NCI-H460 (cell line): ENCODE data around the gene C1QTNF8. TPM values are rescaled to one million over a fixed set of nuclear protein-coding genes. Genes with fewer than 3 reads are reported as not detected.

Experiments
- DNase-seq: peaks from one replicate; pipeline ENCODE4 v3.0.0-alpha.2; 2016; ENCODE audit warnings: low read depth; ENCODE audit errors: extremely low read depth
- total RNA-seq: library from RNA; depleted of rRNA; stranded (reverse); fragments of >200 nt; shearing (Covaris generic); gene quantifications from 2 replicates; pipeline ENCODE4 v1.2.3, GENCODE V29; 2014

Gene C1QTNF8
- total RNA-seq, 1 experiment from 2014 or later, result not detected

GRCh38 chr16:1066584-1067172, 29.4 kb downstream of the C1QTNF8 start:
- DNase-seq, result no peak

GRCh38 chr16:1065469-1066128, 30.4 kb downstream of the C1QTNF8 start:
- no peak for DNase-seq

GRCh38 chr16:1063728-1064127, 32.3 kb downstream of the C1QTNF8 start:
- DNase-seq, result no peak

GRCh38 chr16:1062895-1063294, 33.1 kb downstream of the C1QTNF8 start:
- no peak for DNase-seq

- no peak for DNase-seq
Measured at GRCh38 chr16:1061769-1062505, 34.1 kb downstream of the C1QTNF8 start.

DNA sequence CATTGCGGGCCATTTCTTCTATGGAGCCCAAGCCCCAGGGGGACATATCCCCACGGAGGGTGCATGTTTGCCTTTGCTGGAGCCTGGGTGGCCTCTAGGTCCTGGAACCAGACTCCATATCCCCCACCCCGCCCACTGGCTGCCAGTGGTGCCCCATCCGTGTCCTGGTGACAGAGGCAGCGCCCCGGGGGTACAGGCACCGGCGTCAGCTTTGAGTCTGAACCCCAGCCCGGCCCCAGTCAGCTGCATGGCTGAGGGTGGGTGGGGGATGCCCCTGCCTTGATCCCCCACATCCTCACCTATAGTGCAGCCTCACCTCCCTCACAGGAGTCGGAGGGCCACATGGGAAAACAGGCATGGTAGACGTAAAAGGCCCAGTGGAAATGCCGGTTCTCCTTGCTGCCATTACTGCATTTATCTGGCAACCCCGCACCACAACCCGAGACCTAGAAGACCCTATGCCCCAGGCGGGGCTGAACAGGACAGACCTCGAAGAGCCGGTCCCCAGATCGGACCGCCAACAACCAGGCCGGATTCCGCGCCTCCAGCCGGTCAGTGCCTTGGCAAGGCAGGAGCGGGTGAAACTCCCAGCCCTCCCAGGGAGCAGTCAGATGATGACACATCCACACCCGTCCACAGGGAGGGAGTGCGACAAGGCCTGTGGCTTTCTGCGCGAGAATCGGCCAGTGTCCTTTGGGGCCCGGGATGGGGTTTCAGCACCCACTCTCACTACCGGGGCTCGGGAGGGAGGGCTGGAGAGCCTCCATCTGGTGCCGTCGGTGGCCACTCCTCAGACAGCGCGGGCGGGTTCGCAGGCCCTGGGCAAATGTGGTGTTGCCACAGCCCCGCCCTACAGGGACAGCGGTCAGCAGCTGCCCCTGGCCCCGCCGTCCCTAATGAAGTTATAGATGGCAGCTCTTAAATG, 35.4 kb downstream of the C1QTNF8 start:
- no peak for DNase-seq

DNA sequence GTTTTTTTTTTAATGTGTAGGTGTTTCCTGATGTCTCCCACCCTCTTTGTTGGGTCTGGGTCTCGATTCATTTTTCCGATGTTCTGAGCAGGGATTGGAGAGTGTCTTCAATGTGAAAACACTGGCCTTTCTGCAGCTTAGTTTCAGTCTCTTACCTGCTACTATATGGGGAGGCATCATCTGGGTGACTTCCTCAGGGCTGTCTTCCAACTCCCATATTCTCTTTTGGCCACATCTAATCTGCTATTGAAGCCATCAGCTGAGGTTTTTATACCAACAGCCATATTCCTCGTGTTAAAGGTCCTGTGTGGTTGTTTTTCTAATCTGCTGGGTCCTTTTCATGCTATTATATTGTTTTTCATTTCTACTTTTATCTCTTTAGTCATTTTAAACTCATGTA, 36.7 kb downstream of the C1QTNF8 start:
- no peak for DNase-seq

DNA sequence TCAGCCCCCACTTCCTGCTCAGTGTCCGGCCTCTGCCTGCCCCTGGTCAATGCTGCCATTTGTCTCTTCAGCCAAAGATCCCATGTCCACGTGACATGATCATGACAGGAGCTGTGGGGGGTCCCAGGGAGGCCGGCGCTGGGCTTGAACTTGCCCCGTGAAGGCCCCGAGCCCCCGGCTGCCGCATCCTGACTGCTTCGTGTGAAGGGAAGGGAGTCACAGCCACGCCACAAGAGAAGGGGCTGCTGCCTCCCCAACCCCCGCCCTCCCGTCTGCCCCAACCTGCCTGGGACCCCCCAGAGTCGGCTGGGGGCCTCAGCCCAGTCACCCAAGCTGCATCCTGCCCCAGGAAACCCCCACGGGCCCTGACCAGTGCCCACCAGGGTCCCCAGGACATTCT, 37.8 kb downstream of the C1QTNF8 start:
- no peak for DNase-seq

DNA sequence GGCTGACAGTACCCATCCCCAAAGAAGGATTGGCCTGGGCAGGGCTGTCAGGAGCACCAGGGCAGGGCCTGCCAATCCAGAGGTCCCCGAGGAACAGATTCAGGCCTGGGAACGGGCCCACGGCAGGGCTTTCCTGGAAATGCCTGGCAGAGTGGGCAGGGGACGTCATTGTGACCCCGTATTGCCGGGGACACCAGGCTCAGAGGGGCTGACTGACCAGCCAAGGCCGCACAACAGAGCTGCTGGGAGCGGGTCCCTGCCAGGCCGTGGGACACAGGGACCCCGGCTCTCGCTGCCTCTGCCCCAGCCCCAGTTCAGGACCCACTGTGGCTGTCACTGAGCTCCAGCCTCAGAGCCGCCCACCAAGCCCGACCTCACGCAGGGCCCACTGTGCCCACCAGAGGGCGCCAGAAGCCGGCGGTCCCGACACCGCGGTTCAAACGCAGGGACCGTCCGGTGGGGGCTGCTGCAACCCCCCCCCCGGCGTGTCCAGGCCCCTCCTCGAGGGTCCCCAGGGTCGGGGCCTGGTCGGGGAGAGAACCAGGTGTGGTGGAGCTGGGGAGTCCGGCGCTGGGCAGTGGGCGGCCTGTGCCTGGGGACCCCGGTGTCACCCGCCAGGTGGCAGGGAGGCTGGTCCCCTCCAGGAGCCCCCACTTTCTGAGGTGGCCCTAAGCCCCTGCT, 38.7 kb downstream of the C1QTNF8 start:
- peak; percentile 42 for DNase-seq

DNA sequence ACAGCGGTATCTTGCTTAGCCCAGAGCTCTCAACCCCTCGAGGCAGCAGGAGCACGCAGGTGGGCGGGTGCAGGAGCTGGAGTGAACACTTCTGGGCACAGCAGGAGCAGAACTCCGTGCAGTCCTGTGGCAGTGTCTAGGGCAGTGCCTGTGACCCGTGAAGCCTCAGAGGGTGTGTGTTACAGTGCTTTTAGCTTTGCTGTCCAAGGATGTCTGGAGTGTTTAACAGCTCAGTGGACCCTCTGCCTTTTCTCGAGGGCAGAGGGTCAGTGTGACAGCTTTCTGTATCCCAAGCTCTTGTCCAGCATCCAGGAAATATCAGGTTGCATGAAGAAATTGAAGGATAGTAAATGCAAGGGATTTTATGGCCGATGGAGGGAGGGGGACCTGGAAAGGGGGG, 39.8 kb downstream of the C1QTNF8 start:
- no peak for DNase-seq

GRCh38 chr16:1055557-1055924, 40.5 kb downstream of the C1QTNF8 start:
- DNase-seq, result no peak

- DNase-seq, result peak; percentile 61
Measured at GRCh38 chr16:1054660-1055556, 41.1 kb downstream of the C1QTNF8 start.

GRCh38 chr16:1053700-1054368, 42.2 kb downstream of the C1QTNF8 start:
- DNase-seq, result no peak

DNA sequence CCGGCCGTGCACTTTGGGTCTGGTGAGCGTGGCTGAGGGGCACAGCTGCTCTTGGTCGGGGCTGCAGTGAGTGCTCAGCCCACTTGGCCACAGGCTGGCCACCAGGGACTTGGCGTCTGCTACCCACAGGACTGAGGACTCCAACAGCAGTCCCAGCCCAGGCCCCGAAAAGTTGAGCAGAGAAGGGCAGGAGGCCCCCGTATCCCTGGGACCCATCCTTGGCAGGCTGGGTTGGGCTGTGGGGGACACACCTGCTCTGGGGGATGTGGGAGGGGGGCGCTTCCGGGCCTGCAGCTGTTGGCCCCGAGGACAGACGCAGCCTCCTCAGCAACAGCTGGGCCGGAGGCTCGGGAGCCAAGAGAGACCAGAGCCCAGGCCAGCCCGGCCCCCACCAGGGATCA, 42.9 kb downstream of the C1QTNF8 start:
- no peak for DNase-seq

DNA sequence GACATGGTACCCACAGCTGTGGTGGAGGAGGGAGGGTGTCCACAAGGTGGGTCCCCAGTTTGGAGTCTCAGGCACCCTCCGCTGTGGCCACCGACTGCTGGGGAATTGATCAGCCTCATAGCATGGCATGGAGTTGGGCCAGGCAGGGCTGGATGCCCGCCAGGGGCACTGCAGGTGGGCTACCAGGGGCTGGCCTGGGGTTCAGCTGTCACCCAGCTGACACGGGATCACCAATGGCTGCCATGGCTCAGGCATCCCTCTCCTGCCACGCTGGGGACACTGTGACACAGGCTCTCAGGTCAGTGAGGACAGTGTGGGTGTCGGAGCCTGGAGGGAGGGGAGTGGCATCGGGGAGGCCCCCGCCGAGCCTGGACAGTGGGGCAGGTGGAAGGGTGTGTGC, 43.3 kb downstream of the C1QTNF8 start:
- DNase-seq, result no peak

DNA sequence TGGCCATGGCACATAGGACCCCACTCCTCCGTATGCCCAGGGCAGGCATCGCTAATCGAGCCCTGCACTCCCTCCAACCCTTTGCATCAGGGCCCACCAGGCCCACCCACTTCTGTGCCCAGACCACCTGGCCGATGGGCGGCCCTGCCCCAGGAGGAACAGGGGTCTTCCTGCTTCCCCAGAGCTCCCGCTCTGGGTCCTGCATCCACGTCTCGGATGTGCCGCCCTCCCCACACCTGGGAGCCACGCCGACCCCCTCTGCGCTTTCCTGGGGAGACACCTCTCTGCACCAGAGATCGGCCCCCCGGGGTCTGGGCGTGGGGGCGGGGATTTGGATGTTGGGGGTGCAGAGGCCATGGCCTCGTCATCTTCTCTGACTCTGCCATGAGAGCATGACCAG, 44.6 kb downstream of the C1QTNF8 start:
- no peak for DNase-seq

- no peak for DNase-seq
Measured at GRCh38 chr16:1050921-1051320, 45.1 kb downstream of the C1QTNF8 start.

DNA sequence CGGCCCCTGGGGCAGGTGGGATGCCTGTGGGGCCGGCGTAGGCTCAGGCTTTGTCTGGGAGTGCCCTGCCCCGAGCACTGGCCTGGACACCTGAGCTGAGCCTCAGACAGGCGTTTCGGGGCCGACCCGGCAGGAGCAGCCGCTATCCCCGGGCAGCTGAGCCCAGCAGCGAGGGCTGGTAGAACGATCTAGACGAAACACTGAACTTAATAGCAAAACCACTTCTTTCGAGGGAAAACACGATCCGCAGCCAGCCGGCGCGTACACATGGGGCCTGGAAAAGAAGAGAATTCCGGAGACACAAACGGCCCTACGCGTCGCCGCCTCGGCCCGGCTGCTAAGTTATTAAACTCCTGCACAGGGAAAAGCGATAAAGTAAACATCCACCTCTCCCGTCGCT, 45.5 kb downstream of the C1QTNF8 start:
- no peak for DNase-seq

- no peak for DNase-seq
Measured at GRCh38 chr16:1049976-1050247, 46.1 kb downstream of the C1QTNF8 start.
